NCI-H460 (cell line): ENCODE results near the gene BRCA1. TPM values are rescaled to one million over a fixed set of nuclear protein-coding genes. Genes with fewer than 3 reads are reported as not detected.
"Not testable (repeated sequence)": the region's sequence is repeated elsewhere in the genome, so short reads cannot be mapped to it uniquely, and the experiment has no call there.

ENCODE experiments used
- DNase-seq: peaks from one replicate; pipeline ENCODE4 v3.0.0-alpha.2; 2016; ENCODE audit warnings: low read depth; ENCODE audit errors: extremely low read depth
- total RNA-seq: library from RNA; depleted of rRNA; stranded (reverse); fragments of >200 nt; shearing (Covaris generic); gene quantifications from 2 replicates; pipeline ENCODE4 v1.2.3, GENCODE V29; 2014

The BRCA1 gene
- total RNA-seq, 1 experiment from 2014 or later: 42.2 TPM

DNA sequence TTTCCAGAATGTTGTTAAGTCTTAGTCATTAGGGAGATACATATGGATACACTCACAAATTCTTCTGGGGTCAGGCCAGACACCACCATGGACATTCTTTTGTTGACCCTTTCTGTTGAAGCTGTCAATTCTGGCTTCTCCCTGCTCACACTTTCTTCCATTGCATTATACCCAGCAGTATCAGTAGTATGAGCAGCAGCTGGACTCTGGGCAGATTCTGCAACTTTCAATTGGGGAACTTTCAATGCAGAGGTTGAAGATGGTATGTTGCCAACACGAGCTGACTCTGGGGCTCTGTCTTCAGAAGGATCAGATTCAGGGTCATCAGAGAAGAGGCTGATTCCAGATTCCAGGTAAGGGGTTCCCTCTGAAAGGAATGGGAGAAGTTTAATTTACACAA lies 54.3 kb downstream of the BRCA1 start:
- no peak for DNase-seq

DNA sequence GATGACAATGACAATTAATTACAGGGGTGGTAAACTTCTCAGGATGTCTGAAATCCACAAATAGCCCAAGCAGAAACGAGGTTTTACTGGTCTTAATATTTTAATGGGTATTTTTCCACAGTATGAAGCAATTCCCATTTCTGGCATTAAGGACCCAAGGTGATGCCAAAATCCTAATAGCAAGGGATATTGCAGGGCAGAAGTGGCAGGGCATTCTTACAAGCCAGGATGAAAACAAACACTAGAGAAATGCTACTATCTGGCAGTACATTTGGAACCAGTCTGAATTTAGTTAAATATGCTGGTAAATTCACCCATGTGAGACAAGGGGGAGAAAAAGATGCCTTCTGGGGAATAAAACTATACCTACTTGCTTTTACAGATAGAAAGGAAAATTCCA lies 54.9 kb downstream of the BRCA1 start:
- no peak for DNase-seq

DNA sequence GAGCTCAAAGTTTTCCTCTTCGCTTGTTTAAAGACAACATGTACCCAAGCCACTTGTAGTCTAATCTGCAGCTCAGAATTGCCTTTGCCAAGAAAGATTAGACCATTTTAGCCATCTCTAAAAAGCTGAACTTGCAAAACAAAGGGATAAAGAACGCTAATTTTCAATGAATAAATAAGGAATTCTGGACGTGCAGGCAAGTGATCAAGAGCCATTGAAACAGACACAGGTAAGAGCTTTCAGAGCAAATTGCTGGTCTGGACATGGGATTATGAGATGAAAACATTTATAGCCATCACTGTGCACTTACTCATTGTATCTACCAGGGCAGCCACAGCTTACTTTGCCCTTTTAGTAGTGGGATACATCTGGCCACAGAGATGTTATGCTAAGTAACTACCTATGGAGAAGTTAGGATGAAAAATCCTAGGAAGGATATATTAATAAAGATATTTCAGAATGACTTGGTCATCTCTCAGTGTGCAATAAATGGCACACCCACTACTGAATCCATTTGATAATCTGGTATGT lies 55.7 kb downstream of the BRCA1 start:
- DNase-seq: no peak

DNA sequence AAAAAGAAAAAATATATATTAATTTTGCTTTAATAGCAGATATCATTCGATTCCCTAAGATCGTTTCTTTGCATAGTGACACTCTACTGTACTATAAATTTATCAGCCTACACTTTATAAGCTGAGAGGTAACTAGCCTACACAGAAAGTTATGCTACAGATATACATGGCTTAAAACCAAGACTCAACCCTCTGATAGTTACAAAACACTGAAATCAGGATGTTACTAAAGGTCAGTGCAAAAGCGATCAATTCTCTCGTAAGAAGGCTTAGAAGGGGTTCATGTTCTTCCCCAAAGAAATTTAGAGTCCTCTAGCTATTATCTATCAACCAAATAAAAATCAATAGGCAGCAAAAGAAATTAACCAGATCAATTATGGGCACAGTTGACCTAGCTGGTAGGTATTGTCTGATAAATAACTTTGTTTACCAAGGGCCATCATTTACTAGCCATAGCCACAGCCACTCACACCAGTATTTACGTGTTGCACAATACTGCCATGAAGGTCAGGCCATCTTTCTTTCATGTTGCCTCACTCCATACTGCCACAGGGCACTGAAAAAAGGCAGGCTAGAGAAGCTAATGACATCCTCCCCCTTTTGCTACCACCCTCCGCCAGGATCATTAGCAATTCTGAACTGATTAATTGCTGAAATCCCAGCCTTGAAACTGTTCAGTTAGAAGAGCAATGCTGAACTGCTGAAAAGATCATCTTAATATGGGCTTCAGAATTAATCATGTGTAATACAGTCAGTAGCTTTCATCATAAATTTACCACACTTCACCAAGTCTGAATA lies 56.4 kb downstream of the BRCA1 start:
- DNase-seq: peak; percentile 2

DNA sequence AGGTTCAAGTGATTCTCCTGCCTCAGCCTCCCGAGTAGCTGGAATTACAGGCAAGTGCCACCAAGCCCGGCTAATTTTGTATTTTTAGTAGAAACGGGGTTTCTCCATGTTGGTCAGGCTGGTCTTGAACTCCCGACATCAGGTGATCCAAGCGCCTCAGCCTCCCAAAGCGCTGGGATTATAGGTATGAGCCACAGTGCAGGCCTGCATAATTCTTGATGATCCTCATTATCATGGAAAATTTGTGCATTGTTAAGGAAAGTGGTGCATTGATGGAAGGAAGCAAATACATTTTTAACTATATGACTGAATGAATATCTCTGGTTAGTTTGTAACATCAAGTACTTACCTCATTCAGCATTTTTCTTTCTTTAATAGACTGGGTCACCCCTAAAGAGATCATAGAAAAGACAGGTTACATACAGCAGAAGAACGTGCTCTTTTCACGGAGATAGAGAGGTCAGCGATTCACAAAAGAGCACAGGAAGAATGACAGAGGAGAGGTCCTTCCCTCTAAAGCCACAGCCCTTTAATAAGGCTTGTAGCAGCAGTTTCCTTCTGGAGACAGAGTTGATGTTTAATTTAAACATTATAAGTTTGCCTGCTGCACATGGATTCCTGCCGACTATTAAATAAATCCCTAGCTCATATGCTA lies 62.1 kb downstream of the BRCA1 start:
- DNase-seq: no peak

DNA sequence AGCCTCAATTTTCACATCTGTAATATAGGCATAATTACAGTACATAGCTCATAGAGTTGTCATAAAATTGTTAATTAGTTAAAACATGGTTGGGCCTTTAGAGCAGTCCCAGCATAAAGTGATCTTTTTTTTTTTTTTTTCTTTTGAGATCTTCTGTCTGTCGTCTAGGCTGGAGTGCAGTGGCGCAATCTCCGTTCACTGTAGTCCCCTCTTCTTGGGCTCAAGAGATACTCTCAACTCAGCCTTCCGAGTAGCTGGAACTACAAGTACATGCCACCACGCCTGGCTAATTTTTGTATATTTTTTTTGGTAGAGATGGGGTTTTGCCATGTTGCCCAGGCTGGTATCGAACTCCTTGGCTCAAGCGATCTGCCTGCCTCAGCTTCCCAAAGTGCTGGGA lies 69.1 kb downstream of the BRCA1 start:
- DNase-seq: no peak

DNA sequence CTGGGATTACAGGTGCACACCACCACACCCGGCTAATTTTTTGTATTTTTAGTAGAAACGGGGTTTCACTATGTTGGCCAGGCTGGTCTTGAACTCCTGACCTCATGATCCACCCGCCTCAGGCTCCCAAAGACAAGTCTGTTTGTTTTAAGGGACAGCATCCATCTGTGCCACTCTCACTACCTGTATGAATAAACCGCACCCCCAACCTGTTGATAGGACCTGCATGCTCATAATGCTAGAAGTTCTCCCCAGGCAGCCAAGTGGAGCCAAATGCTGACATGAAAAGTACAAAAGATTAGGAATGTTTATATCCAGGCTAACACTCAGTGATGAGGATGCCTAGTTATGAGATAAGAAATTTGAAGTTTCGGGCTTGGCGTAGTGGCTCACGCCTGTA lies 72.2 kb downstream of the BRCA1 start:
- not testable (repeated sequence) for DNase-seq

DNA sequence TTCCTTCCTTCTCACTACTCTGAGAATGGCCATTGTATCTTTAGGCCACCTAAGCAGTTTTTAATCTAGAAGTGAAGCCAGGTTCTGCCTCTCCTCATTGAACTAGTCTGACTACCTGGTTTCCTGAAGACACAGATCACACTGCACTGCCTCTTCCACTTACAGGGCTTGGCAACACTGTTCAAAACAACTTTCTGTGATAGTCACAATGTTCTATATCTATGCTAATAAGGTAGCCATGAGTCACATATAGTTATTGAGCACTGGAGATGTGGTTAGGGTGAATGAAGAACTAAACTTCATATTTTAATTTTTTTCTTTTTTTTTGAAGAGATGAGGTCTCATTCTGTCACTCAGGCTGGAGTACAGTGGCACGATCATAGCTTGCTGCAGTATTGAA lies 73.2 kb downstream of the BRCA1 start:
- no peak for DNase-seq

DNA sequence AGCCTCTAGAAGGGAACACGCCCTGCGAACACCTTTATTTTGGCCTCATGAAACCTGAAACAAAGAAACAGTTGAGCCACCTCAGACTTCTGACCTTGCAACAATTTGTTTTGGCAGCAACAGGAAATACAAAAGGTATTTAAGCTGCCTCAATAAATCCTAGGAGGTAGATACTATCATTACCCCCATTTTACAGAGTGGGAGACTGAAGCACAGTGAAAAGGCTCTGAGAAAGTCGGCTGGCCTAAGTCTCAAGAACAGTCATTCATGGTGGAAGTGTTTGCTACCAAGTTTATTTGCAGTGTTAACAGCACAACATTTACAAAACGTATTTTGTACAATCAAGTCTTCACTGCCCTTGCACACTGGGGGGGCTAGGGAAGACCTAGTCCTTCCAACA lies 81.1 kb downstream of the BRCA1 start:
- DNase-seq: no peak

DNA sequence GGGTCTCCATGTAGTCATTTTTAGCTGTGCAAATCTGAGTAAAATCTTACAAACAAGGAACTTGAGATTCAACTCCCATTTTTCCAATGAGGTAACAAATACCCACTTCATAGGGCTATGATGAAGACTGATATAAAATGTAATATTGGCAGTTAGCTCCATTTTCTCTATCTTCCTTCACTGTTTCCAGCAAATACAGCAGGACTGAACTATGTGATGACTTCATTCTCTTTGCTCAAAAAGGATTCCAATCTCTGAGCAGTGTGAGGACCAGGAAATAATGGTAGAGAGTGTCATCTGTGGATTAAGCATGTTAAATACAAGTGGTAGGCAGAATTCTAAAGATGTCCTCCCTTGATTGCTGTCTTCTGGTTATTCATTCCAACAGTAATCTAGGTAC lies 81.9 kb downstream of the BRCA1 start:
- no peak for DNase-seq

DNA sequence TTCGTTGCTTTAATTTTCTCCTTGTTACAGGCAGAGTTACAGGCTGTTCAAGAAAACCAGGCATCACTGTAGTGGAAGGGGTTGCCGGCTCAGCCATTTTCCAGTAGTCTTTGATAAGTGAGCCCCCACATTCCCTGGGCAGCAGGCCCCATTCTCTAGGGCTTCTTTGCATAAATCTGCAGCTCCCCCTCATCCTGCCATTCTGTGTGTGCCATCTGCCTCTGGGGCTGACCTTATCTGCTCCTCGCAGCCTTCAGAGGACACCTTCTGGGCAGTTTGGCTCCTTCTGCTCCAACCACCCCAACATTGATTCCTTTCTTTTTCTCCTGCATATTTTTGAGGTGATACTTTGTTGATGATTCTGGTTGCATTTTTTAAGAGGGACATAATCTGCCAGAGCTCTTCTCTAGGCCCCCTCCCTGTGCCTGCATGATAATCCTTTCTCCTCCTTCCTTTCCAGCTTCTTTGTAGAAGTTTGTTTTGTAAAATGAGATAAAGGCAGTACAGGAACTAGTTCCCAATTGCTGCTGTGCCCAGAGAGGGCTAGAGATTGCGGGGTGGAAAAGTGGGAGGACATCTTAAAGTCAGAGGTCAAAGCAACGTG lies 83.0 kb downstream of the BRCA1 start:
- DNase-seq: no peak

DNA sequence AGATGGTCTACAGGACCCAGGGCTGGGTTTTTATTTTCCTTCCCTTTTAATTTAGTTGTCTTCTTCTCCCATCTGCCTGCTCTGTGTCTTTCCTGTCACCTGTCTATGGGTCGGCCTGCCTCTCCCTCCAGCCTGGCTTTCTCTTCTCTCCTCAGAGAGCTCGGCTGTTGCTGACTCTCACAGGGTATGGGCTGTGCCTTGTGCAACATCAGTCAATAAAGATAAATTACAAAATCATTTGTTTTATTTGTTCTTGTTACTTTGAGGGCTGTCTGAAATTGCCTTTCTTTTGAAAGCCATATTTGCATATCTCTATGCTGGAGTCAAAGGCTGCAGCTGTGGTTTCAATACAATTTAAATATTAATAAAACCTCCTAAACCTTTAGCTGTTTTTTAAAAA lies 84.5 kb downstream of the BRCA1 start:
- DNase-seq: no peak

DNA sequence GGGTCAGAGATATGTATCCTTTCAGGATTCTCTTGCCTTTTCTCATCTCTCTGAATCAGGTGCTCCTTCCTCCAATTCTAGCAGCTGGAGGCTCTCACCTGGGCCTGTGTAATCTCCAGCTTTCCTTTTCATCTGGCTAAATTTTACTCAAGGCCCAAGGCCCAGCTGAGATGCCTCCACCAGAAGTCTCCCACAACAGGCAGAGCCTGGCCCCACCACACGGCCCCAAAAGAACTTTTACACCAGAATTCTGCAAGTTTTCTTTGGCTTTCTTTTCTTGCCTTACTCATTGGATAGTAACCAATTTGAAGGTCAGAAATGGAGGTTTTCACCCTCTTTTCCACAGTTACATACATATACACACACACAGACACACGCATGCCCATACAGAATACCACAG lies 85.5 kb downstream of the BRCA1 start:
- DNase-seq: no peak

DNA sequence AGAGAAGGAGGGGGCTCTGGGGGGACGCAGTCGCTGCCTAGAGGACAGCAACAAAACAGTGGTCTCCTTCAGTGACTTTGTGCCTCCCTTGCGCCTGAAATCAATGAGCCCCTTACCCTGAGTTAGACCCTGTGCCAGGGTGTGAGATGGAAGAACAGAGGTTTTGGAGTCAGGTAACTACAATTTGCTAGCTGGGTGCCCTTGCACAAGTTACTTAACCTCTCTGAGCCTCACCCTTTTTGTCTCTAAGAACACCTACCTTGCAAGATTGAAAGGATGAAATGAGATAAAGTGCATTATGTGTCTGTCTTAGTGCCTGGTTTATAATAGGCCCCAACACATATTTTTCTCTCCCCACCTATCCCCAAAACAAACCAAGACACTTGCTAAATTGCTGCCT lies 90.3 kb downstream of the BRCA1 start:
- no peak for DNase-seq

DNA sequence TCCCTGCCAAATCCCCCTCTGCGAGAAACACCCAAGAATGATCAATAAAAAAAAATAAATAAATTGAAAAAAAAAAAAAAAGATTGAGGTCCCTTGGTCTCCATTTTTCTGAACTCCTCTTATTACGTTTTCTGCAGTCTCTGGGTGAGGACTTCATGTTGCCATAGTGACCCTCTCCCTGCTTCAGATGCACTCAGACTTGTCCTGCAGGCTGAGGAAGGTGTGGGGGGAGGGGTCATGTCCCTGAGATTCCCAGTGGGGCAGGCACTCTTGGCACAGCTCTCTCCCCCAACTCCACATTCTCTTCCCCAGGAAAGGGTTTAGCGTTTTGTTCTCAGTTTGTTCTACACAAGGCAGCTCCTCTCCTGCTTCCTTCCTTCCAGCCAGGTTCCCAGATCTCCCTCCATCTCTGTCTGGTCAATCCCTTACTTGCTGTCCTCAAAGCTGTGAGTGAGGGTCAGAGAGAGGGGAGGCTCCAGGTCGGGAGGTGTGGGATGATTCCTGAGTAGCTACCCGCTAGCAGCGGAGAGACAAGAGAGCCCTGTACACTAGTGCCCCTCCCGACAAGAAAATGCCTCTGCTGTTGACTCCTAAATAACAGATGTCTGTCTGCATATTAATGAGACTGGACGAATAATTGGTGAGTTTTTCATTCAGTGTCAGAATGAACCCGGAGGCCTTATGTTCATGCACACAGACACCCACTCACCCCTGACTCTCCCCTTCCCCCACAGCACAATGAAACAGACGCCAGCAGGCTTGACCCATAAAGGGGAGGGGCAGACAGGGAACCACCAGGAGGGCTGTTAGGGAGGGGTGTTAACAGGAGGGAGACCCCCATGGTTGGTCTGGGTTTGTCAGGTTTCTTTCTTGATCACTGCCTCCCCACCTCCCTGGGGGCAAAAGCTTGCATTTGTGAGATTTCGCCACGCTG lies 90.9 kb downstream of the BRCA1 start:
- DNase-seq: no peak

DNA sequence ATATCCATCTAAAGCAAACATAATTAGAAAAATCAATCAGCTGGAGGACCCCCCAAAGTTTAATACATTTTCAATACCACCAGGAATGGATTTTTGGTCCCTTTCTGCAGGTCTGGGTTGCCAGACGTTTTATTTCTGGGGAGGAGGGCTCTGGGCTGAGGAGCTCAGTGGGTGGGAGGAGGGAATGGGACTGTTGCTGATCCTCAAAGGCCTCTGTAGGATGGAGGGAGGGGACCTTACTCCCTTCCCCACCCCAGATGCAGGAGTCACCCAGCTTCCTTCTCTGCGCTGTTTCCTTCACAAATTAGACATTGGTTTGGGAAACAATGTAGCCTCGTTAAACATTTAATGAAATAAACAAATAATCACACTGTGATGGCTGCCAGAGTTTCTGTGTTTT lies 93.5 kb downstream of the BRCA1 start:
- no peak for DNase-seq

DNA sequence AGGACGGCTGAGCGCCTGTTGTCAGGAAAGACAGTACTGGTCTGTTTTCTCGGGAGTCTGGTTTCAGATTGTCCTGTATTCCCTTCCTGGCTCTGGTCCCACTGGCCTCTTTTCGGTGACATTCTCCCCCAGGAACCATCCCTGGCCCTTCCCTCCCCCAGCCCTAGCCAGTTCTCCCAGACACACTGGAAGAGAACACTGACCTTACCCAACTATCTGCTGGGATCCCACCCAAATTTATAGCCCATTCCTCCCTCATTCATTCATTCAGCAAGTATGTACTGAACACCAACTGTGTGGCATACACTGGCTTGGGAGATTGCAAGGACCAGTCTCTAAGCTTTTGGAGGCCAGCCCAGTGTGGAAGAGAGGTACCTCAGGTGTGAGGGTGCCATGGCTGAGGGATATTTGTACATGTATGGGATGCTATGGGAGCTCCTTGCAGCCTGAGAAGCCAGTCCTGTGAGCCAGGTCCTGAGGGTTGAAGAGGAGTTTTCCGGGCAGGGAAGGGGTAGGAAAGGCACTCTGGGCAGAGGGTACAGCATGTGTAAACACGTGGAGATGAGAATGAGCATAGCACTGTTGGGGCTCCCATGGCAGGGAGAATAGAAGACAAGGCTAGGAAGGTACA lies 94.9 kb downstream of the BRCA1 start:
- DNase-seq: no peak

DNA sequence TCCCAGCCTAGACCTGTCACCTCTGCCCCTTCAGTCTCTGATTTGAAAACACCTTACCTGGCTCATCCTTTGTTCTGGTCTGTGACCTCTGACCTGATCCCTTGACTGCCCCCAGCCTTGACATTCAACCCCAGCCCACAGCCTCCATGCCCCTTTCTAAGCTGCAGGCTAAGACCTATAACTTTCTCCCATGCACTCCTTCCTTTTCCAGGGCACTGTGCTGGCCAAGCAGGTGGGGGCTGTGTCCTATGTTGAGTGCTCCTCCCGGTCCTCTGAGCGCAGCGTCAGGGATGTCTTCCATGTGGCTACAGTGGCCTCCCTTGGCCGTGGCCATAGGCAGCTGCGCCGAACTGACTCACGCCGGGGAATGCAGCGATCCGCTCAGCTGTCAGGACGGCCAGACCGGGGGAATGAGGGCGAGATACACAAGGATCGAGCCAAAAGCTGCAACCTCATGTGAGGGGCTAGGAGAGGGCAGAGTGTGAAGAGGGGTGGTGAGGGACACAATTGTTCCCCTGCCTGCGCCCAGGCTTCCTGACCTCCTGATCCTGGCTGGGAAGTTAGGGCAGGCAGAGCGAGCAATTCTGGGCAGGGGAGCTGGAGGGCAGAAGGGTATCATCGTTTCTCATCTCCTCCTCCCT lies 96.8 kb downstream of the BRCA1 start:
- no peak for DNase-seq

DNA sequence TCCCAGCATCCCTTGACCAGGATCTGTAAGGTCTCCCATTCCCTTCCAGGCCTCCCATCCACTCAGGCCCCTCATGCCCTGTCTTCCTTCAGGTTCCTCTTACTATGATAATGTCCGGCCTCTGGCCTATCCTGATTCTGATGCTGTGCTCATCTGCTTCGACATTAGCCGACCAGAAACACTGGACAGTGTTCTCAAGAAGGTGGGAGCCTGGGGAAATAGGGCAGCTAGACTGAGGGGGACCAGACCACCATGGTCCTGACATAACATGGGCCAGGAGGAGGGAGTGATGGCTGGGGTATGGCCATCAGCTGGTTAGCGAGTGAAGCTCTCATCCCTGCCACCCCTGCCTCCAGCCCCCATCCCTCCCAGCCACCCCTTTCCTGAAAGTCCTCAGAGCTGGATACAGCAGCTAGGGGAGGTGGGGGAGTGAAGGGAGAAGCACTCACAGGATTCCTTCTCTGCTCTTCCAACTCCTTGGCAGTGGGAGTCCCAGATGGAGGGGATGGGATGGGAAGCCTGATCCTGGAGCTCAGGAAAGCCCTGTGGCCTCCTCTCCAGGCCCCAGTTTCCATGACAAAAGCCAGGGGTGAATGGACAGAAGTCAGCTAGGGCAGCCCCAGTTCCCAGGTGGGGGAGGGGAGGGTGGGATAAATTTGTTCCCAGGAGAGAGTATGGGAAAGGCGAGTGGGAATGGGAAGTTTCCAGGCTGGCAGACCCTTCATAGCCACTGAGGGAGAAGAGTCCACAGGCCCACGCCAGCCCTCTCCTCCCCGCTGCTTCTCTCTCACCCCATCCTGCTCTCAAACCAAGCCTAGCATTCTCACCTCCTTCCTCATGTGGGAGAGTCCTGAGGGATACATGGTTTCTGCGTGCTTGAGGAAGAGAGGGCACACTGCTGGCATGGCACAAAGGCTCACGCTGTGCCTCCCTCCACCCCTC lies 97.8 kb downstream of the BRCA1 start:
- no peak for DNase-seq
